HK-2 (cell line): Measurements from ENCODE around the gene GRK3.
"Not testable (repeated sequence)": the region's sequence is repeated elsewhere in the genome, so short reads cannot be mapped to it uniquely, and the experiment has no call there.

Experiments
- DNase-seq: peaks from one replicate; pipeline ENCODE4 v3.0.0-alpha.2; 2018; ENCODE audit not compliant: unreplicated experiment

The GRK3 gene

GRCh38 chr22:25572708-25573171 is 8.3 kb downstream of the GRK3 start:
- DNase-seq: no peak

GRCh38 chr22:25573841-25574240 is 9.4 kb downstream of the GRK3 start:
- no peak for DNase-seq

GRCh38 chr22:25574736-25575135 is 10.3 kb downstream of the GRK3 start:
- DNase-seq: no peak

GRCh38 chr22:25575674-25576392 is 11.4 kb downstream of the GRK3 start:
- not testable (repeated sequence) for DNase-seq

- not testable (repeated sequence) for DNase-seq
Observed at GRCh38 chr22:25581452-25581851, 17.0 kb downstream of the GRK3 start.

GRCh38 chr22:25582946-25583345 is 18.5 kb downstream of the GRK3 start:
- no peak for DNase-seq

- DNase-seq: not testable (repeated sequence)
Observed at GRCh38 chr22:25584993-25585392, 20.5 kb downstream of the GRK3 start.

GRCh38 chr22:25589664-25590063 is 25.2 kb downstream of the GRK3 start:
- DNase-seq: not testable (repeated sequence)

GRCh38 chr22:25593323-25593722 is 28.8 kb downstream of the GRK3 start:
- DNase-seq: not testable (repeated sequence)

- DNase-seq: no peak
Observed at GRCh38 chr22:25598609-25599008, 34.1 kb downstream of the GRK3 start.

GRCh38 chr22:25602445-25602844 is 38.0 kb downstream of the GRK3 start:
- DNase-seq: no peak

- DNase-seq: no peak
Observed at GRCh38 chr22:25602916-25603315, 38.4 kb downstream of the GRK3 start.

- not testable (repeated sequence) for DNase-seq
Observed at GRCh38 chr22:25605146-25605545, 40.7 kb downstream of the GRK3 start.

- not testable (repeated sequence) for DNase-seq
Observed at GRCh38 chr22:25605565-25605964, 41.1 kb downstream of the GRK3 start.

- DNase-seq: not testable (repeated sequence)
Observed at GRCh38 chr22:25611284-25611683, 46.8 kb downstream of the GRK3 start.

GRCh38 chr22:25613131-25613530 is 48.7 kb downstream of the GRK3 start:
- DNase-seq: not testable (repeated sequence)

GRCh38 chr22:25613558-25613957 is 49.1 kb downstream of the GRK3 start:
- DNase-seq: not testable (repeated sequence)

- not testable (repeated sequence) for DNase-seq
Observed at GRCh38 chr22:25614791-25615190, 50.3 kb downstream of the GRK3 start.

GRCh38 chr22:25621986-25622385 is 57.5 kb downstream of the GRK3 start:
- DNase-seq: no peak

- DNase-seq: no peak
Observed at GRCh38 chr22:25623310-25623734, 58.8 kb downstream of the GRK3 start.

- no peak for DNase-seq
Observed at GRCh38 chr22:25623851-25624250, 59.4 kb downstream of the GRK3 start.

GRCh38 chr22:25624476-25624875 is 60.0 kb downstream of the GRK3 start:
- DNase-seq: no peak

- not testable (repeated sequence) for DNase-seq
Observed at GRCh38 chr22:25625747-25626623, 61.5 kb downstream of the GRK3 start.
